Lung (tissue), 12 donors: Measurements from ENCODE around the gene PHLPP2. TPM values are rescaled to one million over a fixed set of nuclear protein-coding genes. Genes with fewer than 3 reads are reported as not detected.
A peak's percentile ranks its signal among the peaks of the same experiment; 100 is the strongest.

Experiments used
- ATAC-seq: fragments of 200-7000 bp; cut with Tn5 transposase; one replicate; pipeline ENCODE4 v1.9.1; 2020; ENCODE audit warnings: moderate number of reproducible peaks; ENCODE audit not compliant: insufficient read depth, low FRiP score
- DNase-seq, 3 donors: peaks; one replicate each; pipeline ENCODE4 v3.0.0-alpha.2; 2013 to 2017
- H3K27ac ChIP-seq, 2 donors: one replicate each; pipeline ENCODE4 v1.5.1; 2013; ENCODE audit warnings: mild to moderate bottlenecking in 2 of 2, moderate library complexity in 2 of 2, control low read depth in 1 of 2, inconsistent platforms in 1 of 2, low read depth in 1 of 2, low read length in 1 of 2
- H3K27me3 ChIP-seq, 3 donors: one replicate each; pipeline ENCODE4 v1.5.1; 2013; ENCODE audit warnings: low read length in 2 of 3; ENCODE audit not compliant: control insufficient read depth in 3 of 3, insufficient read depth in 3 of 3
- H3K36me3 ChIP-seq, 4 donors: one replicate each; pipeline ENCODE4 v1.5.1; 2013; ENCODE audit warnings: low read length in 4 of 4, mild to moderate bottlenecking in 1 of 4, moderate library complexity in 1 of 4; ENCODE audit not compliant: control insufficient read depth in 4 of 4, insufficient read depth in 4 of 4
- H3K4me1 ChIP-seq, 5 donors: one replicate each; pipeline ENCODE4 v1.5.1; 2013; ENCODE audit warnings: low read length in 5 of 5, mild to moderate bottlenecking in 2 of 5, moderate library complexity in 1 of 5; ENCODE audit not compliant: control insufficient read depth in 5 of 5, insufficient read depth in 5 of 5
- H3K4me3 ChIP-seq: one replicate; pipeline ENCODE4 v1.5.1; 2013; ENCODE audit warnings: mild to moderate bottlenecking, control low read depth, moderate library complexity
- H3K9ac ChIP-seq, 2 donors: one replicate each; pipeline ENCODE4 v1.5.1; 2013; ENCODE audit warnings: low read length in 2 of 2, control low read depth in 1 of 2; ENCODE audit not compliant: insufficient read depth in 1 of 2
- H3K9me3 ChIP-seq, 4 donors: one replicate each; pipeline ENCODE4 v1.5.1; 2013; ENCODE audit warnings: low read length in 3 of 4, mild to moderate bottlenecking in 1 of 4, moderate library complexity in 1 of 4; ENCODE audit not compliant: control insufficient read depth in 4 of 4, insufficient read depth in 3 of 4
- CTCF ChIP-seq: IDR thresholded peaks from 2 replicates; pipeline ENCODE4 v1.5.1; 2012; ENCODE audit warnings: mild to moderate bottlenecking; ENCODE audit errors: control extremely low read depth, extremely low read depth
- WGBS, 2 donors: extraction: QIAGEN DNeasy Blood & Tissue Kit; methylation state at CpG; one replicate each; pipeline ENCODE4 v1.1.7; 2013; 5-methylcytosine and 5-hydroxymethylcytosine counted together
- polyA plus RNA-seq, 2 donors: library from polyadenylated mRNA; stranded (reverse); fragments of 200-250 nt; gene quantifications; one replicate each; pipeline ENCODE4 v1.2.1, GENCODE V29; 2013
- total RNA-seq, 2 donors: library from RNA; depleted of rRNA in 1 of 2; stranded (reverse); fragments of >200 nt in 1 of 2; gene quantifications; one replicate each; pipeline ENCODE4 v1.2.1, GENCODE V29; 2014 to 2021
- donor health status: control.
- donor health status: control.
- donor health status: Bipolar disorder and iron deficiency.
- donor health status: healthy.
- donor health status: DM: yes; HTN: yes; CAD: no.

Gene PHLPP2
- total and polyA plus RNA-seq, 4 donors: 1.3 to 6.5 (median 3.6) TPM

DNA sequence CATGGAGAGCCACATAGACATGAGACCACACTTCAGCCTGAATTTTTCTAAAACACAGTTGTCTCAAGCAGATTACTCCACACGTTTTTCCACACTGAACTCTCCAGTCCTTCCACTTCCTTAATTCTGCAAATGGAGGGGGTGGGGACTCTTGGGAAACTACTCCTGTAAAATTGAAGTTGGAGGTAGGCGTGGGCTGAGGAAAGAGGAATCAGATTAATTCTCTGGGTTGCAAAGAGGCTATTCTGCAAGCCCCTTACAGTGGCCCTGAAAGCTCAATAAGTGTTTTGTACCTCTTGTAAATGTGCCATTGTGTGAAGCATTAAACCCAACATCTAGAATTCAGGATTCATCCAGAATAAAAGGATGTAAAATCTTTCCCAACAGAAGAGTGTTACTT lies 88.9 kb downstream of the PHLPP2 start:
- TF ChIP-seq CTCF: no peak
- Histone ChIP-seq H3K9ac (no peak overlapping the region), H3K4me3 (no peak overlapping the region), H3K27ac (no peak overlapping the region), H3K4me1 (no peaks in the 10 kb centered on the region), H3K36me3 (peaks cover 0 to 4% (median 0%) of the 10 kb centered on the region in 4 donors), H3K27me3 (no peaks in the 10 kb centered on the region), H3K9me3 (no peaks in the 10 kb centered on the region)
- 34% methylated on average over 2 of the region's 2 CpGs for WGBS, 2 donors
- no peak for ATAC-seq
- no peak for DNase-seq

DNA sequence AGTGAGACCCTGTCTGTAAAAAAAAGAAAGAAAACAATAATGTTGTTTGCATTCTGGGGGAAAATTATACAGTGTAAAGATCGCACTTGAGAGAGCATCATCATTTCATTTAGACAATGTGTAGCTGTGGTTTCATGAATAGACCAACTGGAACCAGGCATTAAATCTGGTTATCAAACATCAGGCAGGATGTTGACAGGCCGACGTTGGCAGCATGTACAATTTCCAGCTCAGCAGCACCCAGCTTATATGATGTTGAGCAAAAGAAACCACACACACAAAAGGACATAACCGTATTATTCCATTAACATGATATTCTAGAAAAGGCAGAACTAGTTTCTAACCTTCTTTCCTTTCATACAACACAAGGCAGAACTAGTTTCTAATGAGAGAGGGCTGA lies 92.7 kb downstream of the PHLPP2 start:
- DNase-seq (no peak), ATAC-seq (no peak)
- H3K9ac ChIP-seq: no peak overlapping the region
- H3K9me3 ChIP-seq: no peaks in the 10 kb centered on the region
- peaks cover 0 to 2% (median 0%) of the 10 kb centered on the region in 4 donors for H3K36me3 ChIP-seq
- WGBS, 2 donors: 70 to 73% methylated on average over 4 of the region's 4 CpGs
- H3K4me1 ChIP-seq: peaks cover 0 to 10% (median 0%) of the 10 kb centered on the region in 5 donors
- no peak overlapping the region for H3K4me3 ChIP-seq
- no peak overlapping the region for H3K27ac ChIP-seq
- TF ChIP-seq CTCF: no peak
- H3K27me3 ChIP-seq: peaks cover 0 to 10% (median 3%) of the 10 kb centered on the region in 3 donors

DNA sequence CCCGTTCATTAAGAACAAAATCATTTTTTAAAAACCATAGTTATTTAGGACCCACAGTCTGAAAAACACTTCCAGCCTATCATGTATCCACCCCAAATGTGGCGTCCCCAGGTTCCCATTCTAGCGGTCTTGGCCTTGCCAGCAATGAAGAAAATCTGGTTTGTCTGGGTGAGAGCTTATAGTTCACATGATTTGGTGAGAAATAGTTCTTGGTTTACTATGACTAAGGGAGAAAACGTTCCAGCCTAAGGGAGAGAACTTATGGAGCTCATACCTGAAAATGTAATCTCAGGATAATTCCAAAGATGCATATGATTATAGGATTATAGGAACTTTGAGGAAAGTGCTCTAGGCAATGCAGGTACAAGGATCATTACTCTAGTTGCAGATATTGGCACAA lies 93.7 kb downstream of the PHLPP2 start:
- peaks cover 0 to 2% (median 0%) of the 10 kb centered on the region in 4 donors for H3K36me3 ChIP-seq
- 82 to 90% methylated on average over 4 of the region's 4 CpGs for WGBS, 2 donors
- peaks cover 2 to 14% (median 5%) of the 10 kb centered on the region in 3 donors for H3K27me3 ChIP-seq
- H3K4me3 ChIP-seq: no peak overlapping the region
- H3K9ac ChIP-seq: no peak overlapping the region
- no peaks in the 10 kb centered on the region for H3K9me3 ChIP-seq
- H3K27ac ChIP-seq: no peak overlapping the region
- ATAC-seq (no peak), DNase-seq (peak in 1 of 3 donors; percentile 9)
- peaks cover 0 to 13% (median 0%) of the 10 kb centered on the region in 5 donors for H3K4me1 ChIP-seq
- no peak for TF ChIP-seq CTCF
